Body of pancreas (tissue), 4 donors: ENCODE measurements around the gene GIPC1.

ENCODE experiments used
- POLR2A ChIP-seq, 3 donors: fragments of 450-650 bp; IDR thresholded peaks; one replicate each; pipeline ENCODE4 v1.6.1; 2016; ENCODE audit warnings: antibody characterized with exemption in 3 of 3, mild to moderate bottlenecking in 2 of 3
- TF ChIP-seq, protein P1 (sequence below), 7 experiments: fragments of 450-650 bp in 4 of 7; fragments of 200-600 bp in 3 of 7; sonication (generic) in 3 of 7; IDR thresholded peaks; one replicate each; pipeline ENCODE4 v1.5.1; 2016 to 2019; ENCODE audit warnings: antibody characterized with exemption in 7 of 7

DNA sequence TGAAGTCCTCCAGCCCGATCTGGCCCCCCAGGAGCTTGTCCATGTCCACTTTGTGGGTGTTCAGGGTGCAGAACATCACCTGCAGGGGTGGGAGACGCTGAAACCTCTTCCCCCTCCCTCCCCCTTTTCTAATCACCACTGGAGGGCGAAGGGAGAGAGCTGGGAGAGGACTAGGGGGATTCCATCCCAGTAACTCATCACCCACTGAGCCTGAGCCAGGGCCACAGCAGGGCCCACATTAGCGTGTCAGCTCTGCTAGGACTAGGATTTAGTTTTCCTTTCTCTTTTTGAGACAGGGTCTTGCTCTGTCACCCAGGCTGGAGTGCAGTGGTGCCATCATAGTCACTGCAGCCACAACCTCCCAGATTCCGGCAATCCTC is 15.2 kb downstream of the GIPC1 start:
- no peak for TF ChIP-seq POLR2A (IDR thresholded peaks at IDR 0.05)
- TF ChIP-seq, protein P1, sequence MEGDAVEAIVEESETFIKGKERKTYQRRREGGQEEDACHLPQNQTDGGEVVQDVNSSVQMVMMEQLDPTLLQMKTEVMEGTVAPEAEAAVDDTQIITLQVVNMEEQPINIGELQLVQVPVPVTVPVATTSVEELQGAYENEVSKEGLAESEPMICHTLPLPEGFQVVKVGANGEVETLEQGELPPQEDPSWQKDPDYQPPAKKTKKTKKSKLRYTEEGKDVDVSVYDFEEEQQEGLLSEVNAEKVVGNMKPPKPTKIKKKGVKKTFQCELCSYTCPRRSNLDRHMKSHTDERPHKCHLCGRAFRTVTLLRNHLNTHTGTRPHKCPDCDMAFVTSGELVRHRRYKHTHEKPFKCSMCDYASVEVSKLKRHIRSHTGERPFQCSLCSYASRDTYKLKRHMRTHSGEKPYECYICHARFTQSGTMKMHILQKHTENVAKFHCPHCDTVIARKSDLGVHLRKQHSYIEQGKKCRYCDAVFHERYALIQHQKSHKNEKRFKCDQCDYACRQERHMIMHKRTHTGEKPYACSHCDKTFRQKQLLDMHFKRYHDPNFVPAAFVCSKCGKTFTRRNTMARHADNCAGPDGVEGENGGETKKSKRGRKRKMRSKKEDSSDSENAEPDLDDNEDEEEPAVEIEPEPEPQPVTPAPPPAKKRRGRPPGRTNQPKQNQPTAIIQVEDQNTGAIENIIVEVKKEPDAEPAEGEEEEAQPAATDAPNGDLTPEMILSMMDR (IDR thresholded peaks at IDR 0.05) = no peak
